CD4-positive, alpha-beta T cell treated with Interleukin-12 subunit alpha and Interleukin-12 subunit beta, for 1 hour (primary cell): Measurements from ENCODE around the gene FOXP1.
"Not testable (repeated sequence)": the region's sequence is repeated elsewhere in the genome, so short reads cannot be mapped to it uniquely, and the experiment has no call there.

ENCODE experiments used
- DNase-seq: peaks from one replicate; pipeline ENCODE4 v3.0.0-alpha.2; 2020

The FOXP1 gene

GRCh38 chr3:71526448-71526847 is 57.1 kb downstream of the FOXP1 start:
- not testable (repeated sequence) for DNase-seq

GRCh38 chr3:71525391-71525790 is 58.1 kb downstream of the FOXP1 start:
- DNase-seq, result no peak

GRCh38 chr3:71524672-71525071 is 58.9 kb downstream of the FOXP1 start:
- DNase-seq, result no peak

GRCh38 chr3:71523628-71524027 is 59.9 kb downstream of the FOXP1 start:
- DNase-seq, result no peak

GRCh38 chr3:71521940-71522876 is 61.3 kb downstream of the FOXP1 start:
- no peak for DNase-seq

GRCh38 chr3:71521021-71521352 is 62.5 kb downstream of the FOXP1 start:
- DNase-seq, result no peak

- DNase-seq, result no peak
Measured at GRCh38 chr3:71520161-71521020, 63.1 kb downstream of the FOXP1 start.

- no peak for DNase-seq
Measured at GRCh38 chr3:71518089-71518488, 65.4 kb downstream of the FOXP1 start.

GRCh38 chr3:71517271-71517791 is 66.2 kb downstream of the FOXP1 start:
- no peak for DNase-seq

- no peak for DNase-seq
Measured at GRCh38 chr3:71515636-71516365, 67.7 kb downstream of the FOXP1 start.

GRCh38 chr3:71514621-71515020 is 68.9 kb downstream of the FOXP1 start:
- DNase-seq, result no peak

- DNase-seq, result no peak
Measured at GRCh38 chr3:71513515-71513914, 70.0 kb downstream of the FOXP1 start.

- no peak for DNase-seq
Measured at GRCh38 chr3:71513081-71513480, 70.4 kb downstream of the FOXP1 start.

GRCh38 chr3:71512544-71512943 is 71.0 kb downstream of the FOXP1 start:
- DNase-seq, result no peak

GRCh38 chr3:71512000-71512399 is 71.5 kb downstream of the FOXP1 start:
- DNase-seq, result peak; percentile 75

- DNase-seq, result no peak
Measured at GRCh38 chr3:71511446-71511845, 72.1 kb downstream of the FOXP1 start.

- DNase-seq, result no peak
Measured at GRCh38 chr3:71511037-71511436, 72.5 kb downstream of the FOXP1 start.

- no peak for DNase-seq
Measured at GRCh38 chr3:71510510-71510909, 73.0 kb downstream of the FOXP1 start.

GRCh38 chr3:71509066-71509465 is 74.5 kb downstream of the FOXP1 start:
- no peak for DNase-seq

- no peak for DNase-seq
Measured at GRCh38 chr3:71505767-71506350, 77.7 kb downstream of the FOXP1 start.

GRCh38 chr3:71504250-71505036 is 79.1 kb downstream of the FOXP1 start:
- DNase-seq, result peak; percentile 22
